ENCODE data around the gene NPFFR1. TPM values are rescaled to one million over a fixed set of nuclear protein-coding genes. Genes with fewer than 3 reads are reported as not detected.
"Not testable (repeated sequence)": the region's sequence is repeated elsewhere in the genome, so short reads cannot be mapped to it uniquely, and the experiment has no call there.

The NPFFR1 gene
- total and polyA plus RNA-seq, 10 donors = under 0.01 to 0.63 (median 0.09) TPM; not detected in 2

DNA sequence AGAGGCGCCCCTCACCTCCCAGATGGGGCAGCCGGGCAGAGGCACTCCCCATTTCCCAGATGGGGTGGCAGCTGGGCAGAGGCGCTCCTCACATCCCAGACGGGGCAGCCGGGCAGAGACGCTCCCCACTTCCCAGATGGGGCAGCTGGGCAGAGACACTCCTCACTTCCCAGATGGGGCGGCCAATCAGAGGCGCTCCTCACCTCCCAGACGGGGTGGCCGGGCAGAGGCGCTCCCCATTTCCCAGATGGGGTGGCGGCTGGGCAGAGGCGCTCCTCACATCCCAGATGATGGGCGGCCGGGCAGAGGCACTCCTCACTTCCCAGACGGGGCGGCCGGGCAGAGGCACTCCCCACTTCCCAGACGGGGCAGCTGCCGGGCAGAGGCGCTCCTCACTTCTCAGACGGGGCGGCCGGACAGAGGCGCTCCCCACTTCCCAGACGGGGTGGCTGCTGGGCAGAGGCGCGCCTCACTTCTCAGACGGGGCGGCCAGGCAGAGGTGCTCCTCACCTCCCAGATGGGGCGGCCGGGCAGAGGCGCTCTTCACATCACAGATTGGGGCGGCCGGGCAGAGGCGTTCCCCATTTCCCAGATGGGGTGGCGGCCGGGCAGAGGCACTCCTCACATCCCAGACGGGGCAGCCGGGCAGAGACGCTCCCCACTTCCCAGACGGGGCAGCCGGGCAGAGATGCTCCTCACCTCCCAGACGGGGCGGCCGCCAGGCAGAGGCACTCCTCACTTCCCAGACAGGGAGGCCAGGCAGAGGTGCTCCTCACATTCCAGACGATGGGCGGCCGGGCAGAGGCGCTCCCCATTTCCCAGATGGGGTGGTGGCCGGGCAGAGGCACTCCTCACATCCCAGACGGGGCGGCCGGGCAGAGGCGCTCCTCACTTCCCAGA lies 44.5 kb downstream of the NPFFR1 start:
- WGBS, 5 donors = 93 to 97% (median 95%) methylated on average over 34 to 55 of the region's 55 CpGs
- not testable (repeated sequence) for H3K4me1 ChIP-seq

DNA sequence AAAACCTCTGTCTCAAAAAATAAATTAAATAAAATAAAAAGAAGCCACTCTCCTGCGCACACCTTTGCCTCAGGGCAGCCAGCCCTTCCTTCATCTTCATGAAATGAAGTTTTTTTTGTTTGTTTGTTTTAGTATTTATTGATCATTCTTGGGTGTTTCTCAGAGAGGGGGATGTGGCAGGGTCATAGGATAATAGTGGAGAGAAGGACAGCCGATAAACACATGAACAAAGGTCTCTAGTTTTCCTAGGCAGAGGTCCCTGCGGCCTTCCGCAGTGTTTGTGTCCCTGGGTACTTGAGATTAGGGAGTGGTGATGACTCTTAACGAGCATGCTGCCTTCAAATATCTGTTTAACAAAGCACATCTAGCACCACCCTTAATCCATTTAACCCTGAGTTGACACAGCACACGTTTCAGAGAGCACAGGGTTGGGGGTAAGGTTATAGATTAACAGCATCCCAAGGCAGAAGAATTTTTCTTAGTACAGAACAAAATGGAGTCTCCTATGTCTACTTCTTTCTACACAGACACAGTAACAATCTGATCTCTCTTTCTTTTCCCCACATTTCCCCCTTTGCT lies 45.8 kb downstream of the NPFFR1 start:
- WGBS, 5 donors = 77 to 91% (median 84%) methylated on average over 6 of the region's 6 CpGs
- H3K27me3 ChIP-seq (replicated peaks in 1 of 7); H3K27ac ChIP-seq; intact Hi-C loops (cut with DNase I; ENCODE audit: low total_unique reads); H3K9me3 ChIP-seq; H3K36me3 ChIP-seq; DNase-seq; H3K4me3 ChIP-seq: not testable (repeated sequence)
- peaks cover 0 to 15% (median 9%) of the 10 kb centered on the region in 6 donors for H3K4me1 ChIP-seq

More for the DNA sequence above, 44.5 kb downstream of the NPFFR1 start:
- intact Hi-C loops (cut with DNase I; ENCODE audit: low total_unique reads); H3K27me3 ChIP-seq (replicated peaks in 1 of 7); H3K9me3 ChIP-seq; H3K4me3 ChIP-seq; H3K36me3 ChIP-seq; H3K27ac ChIP-seq; DNase-seq: not testable (repeated sequence)

DNA sequence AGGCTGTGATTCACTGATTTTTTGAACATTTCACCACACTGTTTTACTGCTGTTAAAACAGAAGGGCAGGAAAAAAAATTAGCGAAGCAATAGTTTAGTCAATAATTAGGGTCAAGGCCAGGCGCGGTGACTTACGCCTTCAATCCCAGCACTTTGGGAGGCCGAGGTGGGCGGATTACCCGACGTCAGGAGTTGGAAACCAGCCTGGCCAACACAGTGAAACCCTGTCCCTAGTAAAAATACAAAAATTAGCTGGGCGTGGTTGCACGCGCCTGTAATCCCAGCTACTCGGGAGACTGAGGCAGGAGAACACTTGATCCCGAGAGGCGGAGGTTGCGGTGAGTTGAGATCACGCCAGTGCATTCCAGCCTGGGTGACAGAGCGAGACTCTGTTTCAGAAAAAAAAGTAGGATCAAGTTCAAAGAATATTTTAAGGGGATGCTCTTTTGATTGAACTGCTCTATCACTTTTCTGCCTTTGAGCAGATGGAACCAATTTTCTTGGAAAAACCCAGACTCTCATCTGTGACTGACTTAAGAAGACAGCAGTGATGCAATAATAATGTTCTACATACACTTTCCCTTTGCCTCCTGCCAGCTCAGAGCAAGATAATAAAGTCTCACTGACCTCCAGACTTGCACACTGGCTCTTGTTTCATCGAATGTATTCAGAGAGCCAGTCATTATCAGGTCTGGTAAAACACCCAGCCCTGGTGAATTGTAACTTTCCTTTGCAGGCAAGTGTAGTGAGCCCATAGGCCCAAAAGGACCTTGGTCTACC lies 48.9 kb downstream of the NPFFR1 start:
- H3K36me3 ChIP-seq = peaks cover 0 to 2% (median 0%) of the 10 kb centered on the region in 6 donors
- 83 to 88% (median 86%) methylated on average over 18 of the region's 18 CpGs for WGBS, 5 donors
- intact Hi-C loops (cut with DNase I; ENCODE audit: low total_unique reads) = no loop called here
- H3K27me3 ChIP-seq (replicated peaks in 1 of 7) = no peaks in the 10 kb centered on the region
- H3K9me3 ChIP-seq = no peaks in the 10 kb centered on the region
- TF ChIP-seq, protein P1, sequence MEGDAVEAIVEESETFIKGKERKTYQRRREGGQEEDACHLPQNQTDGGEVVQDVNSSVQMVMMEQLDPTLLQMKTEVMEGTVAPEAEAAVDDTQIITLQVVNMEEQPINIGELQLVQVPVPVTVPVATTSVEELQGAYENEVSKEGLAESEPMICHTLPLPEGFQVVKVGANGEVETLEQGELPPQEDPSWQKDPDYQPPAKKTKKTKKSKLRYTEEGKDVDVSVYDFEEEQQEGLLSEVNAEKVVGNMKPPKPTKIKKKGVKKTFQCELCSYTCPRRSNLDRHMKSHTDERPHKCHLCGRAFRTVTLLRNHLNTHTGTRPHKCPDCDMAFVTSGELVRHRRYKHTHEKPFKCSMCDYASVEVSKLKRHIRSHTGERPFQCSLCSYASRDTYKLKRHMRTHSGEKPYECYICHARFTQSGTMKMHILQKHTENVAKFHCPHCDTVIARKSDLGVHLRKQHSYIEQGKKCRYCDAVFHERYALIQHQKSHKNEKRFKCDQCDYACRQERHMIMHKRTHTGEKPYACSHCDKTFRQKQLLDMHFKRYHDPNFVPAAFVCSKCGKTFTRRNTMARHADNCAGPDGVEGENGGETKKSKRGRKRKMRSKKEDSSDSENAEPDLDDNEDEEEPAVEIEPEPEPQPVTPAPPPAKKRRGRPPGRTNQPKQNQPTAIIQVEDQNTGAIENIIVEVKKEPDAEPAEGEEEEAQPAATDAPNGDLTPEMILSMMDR (IDR thresholded peaks at IDR 0.05 in 8 of 11, conservative IDR thresholded peaks at IDR 0.05 in 3 of 11) = no peak
- TF ChIP-seq POLR2A (IDR thresholded peaks at IDR 0.05) = no peak
- TF ChIP-seq POLR2AphosphoS5 (IDR thresholded peaks at IDR 0.05) = no peak
- H3K4me3 ChIP-seq = no peak overlapping the region
- DNase-seq = peak; percentile 70
- peak overlapping the region in 5 of 8 donors; percentile 13 to 39 (median 31) for H3K27ac ChIP-seq
- H3K4me1 ChIP-seq = peaks cover 9 to 42% (median 24%) of the 10 kb centered on the region in 6 donors

DNA sequence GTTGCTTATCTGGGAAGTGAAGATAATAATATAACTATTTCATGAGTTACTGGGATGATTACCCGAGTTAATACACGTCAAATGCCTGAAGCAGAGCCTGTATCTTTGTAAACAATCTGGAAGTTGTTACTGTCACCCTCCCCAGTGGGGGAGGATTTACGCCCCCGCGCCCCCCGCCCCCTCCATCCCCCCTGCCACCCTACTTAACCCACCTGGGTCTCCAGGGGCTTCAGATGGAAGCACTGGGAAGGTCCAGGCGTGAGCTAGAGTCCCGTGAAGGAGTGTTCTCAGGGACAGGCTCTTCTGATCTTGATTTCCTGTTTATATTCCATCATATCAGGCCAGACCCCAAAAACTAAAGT lies 49.9 kb downstream of the NPFFR1 start:
- intact Hi-C loops (cut with DNase I; ENCODE audit: low total_unique reads) = no loop called here
- 18 to 30% (median 23%) methylated on average over 7 to 8 of the region's 8 CpGs for WGBS, 5 donors

More for the DNA sequence above, 49.9 kb downstream of the NPFFR1 start:
- DNase-seq = no peak
- Histone ChIP-seq H3K36me3 (peaks cover 0 to 11% (median 5%) of the 10 kb centered on the region in 6 donors), H3K4me1 (peaks cover 9 to 49% (median 24%) of the 10 kb centered on the region in 6 donors), H3K27me3 (replicated peaks in 1 of 7) (no peaks in the 10 kb centered on the region), H3K4me3 (peak overlapping the region; percentile 78 to 98 (median 91)), H3K9me3 (no peaks in the 10 kb centered on the region), H3K27ac (peak overlapping the region; percentile 72 to 89 (median 76))
- TF ChIP-seq POLR2A (IDR thresholded peaks at IDR 0.05) (no peak), POLR2AphosphoS5 (IDR thresholded peaks at IDR 0.05) (no peak)
- TF ChIP-seq, protein P1 (IDR thresholded peaks at IDR 0.05 in 8 of 11, conservative IDR thresholded peaks at IDR 0.05 in 3 of 11) = no peak
